OCI-LY3 (cell line): ENCODE results near the gene RSRP1.

Experiments
- H2AFZ ChIP-seq: fragments of 200-600, 300-600 bp; shearing (Covaris generic); 2 replicates; pipeline ENCODE4 v1.6.0; 2014; ENCODE audit warnings: antibody characterized with exemption, low read depth, low read length
- H3K27ac ChIP-seq: fragments of 200-600, 300-600 bp; sonication (generic); 2 replicates; pipeline ENCODE4 v1.5.1; 2014; ENCODE audit warnings: mild to moderate bottlenecking, low read length, moderate library complexity, mixed read lengths
- H3K27me3 ChIP-seq: fragments of 200-600, 300-600 bp; sonication (generic); 2 replicates; pipeline ENCODE4 v1.6.1; 2014; ENCODE audit warnings: low read depth, low read length, mixed read lengths
- H3K36me3 ChIP-seq: fragments of 200-600, 300-600 bp; sonication (generic); replicated peaks from 2 replicates; pipeline ENCODE3; 2014; ENCODE audit warnings: low read depth, low read length, mixed read lengths
- H3K4me1 ChIP-seq: fragments of 300-600, 200-600 bp; sonication (generic); 2 replicates; pipeline ENCODE4 v1.6.1; 2014; ENCODE audit warnings: low read length, mixed read lengths
- H3K4me2 ChIP-seq: fragments of 200-600, 300-600 bp; sonication (generic); 2 replicates; pipeline ENCODE4 v1.6.1; 2014; ENCODE audit warnings: low read length, mixed read lengths
- H3K4me3 ChIP-seq: fragments of 300-600, 200-600 bp; sonication (generic); 2 replicates; pipeline ENCODE4 v1.5.1; 2014; ENCODE audit warnings: antibody characterized with exemption, mild to moderate bottlenecking, low read length, moderate library complexity
- H3K79me2 ChIP-seq: fragments of 300-600, 200-600 bp; shearing (Covaris generic); 2 replicates; pipeline ENCODE4 v1.6.1; 2014; ENCODE audit warnings: mild to moderate bottlenecking, low read length, mixed read lengths
- H3K9ac ChIP-seq: fragments of 300-600, 200-600 bp; shearing (Covaris generic); 2 replicates; pipeline ENCODE4 v1.6.0; 2014; ENCODE audit warnings: mild to moderate bottlenecking, low read length, moderate library complexity
- H3K9me3 ChIP-seq: fragments of 200-600, 300-600 bp; shearing (Covaris generic); 2 replicates; pipeline ENCODE4 v1.6.1; 2014; ENCODE audit warnings: low read length, mixed read lengths; ENCODE audit not compliant: insufficient read depth
- H4K20me1 ChIP-seq: fragments of 200-600, 300-600 bp; sonication (generic); 2 replicates; pipeline ENCODE4 v1.6.1; 2016; ENCODE audit warnings: low read length, mixed read lengths; ENCODE audit not compliant: insufficient read depth
- CTCF ChIP-seq: fragments of 200-600, 300-600 bp; sonication (generic); IDR thresholded peaks from 2 replicates; pipeline ENCODE4 v1.5.1; 2014; ENCODE audit warnings: antibody characterized with exemption, low read length, low read depth
- EZH2phosphoT487 ChIP-seq: fragments of 200-600 bp; shearing (Covaris generic); IDR thresholded peaks from 2 replicates; pipeline ENCODE4 v1.6.1; 2018; ENCODE audit warnings: antibody characterized with exemption, mixed run types, low read depth

Gene RSRP1

GRCh38 chr1:25204797-25205480 lies 42.3 kb downstream of the RSRP1 start:
- no peak for TF ChIP-seq EZH2phosphoT487
- peak; percentile 59 for TF ChIP-seq CTCF
- Histone ChIP-seq H3K27me3 (no peaks in the 10 kb centered on the region), H3K4me3 (no peak overlapping the region), H3K27ac (no peak overlapping the region), H2AFZ (no peak overlapping the region), H3K36me3 (no peaks in the 10 kb centered on the region), H4K20me1 (no peaks in the 10 kb centered on the region), H3K9me3 (no peaks in the 10 kb centered on the region), H3K4me2 (no peak overlapping the region), H3K79me2 (no peaks in the 10 kb centered on the region), H3K4me1 (no peaks in the 10 kb centered on the region), H3K9ac (no peak overlapping the region)

- no peaks in the 10 kb centered on the region for H3K27me3 ChIP-seq
- H3K27ac ChIP-seq: no peak overlapping the region
- no peak overlapping the region for H2AFZ ChIP-seq
- no peaks in the 10 kb centered on the region for H3K36me3 ChIP-seq
- H3K79me2 ChIP-seq: no peaks in the 10 kb centered on the region
- H3K4me3 ChIP-seq: no peak overlapping the region
- TF ChIP-seq CTCF (no peak), EZH2phosphoT487 (no peak)
- H4K20me1 ChIP-seq: no peaks in the 10 kb centered on the region
- H3K9ac ChIP-seq: no peak overlapping the region
- H3K4me1 ChIP-seq: no peaks in the 10 kb centered on the region
- no peaks in the 10 kb centered on the region for H3K9me3 ChIP-seq
- H3K4me2 ChIP-seq: no peak overlapping the region
Measured at GRCh38 chr1:25201006-25201405, 46.2 kb downstream of the RSRP1 start.

GRCh38 chr1:25199819-25200620 lies 47.2 kb downstream of the RSRP1 start:
- H3K9me3 ChIP-seq: no peaks in the 10 kb centered on the region
- no peak overlapping the region for H3K4me3 ChIP-seq
- H3K79me2 ChIP-seq: no peaks in the 10 kb centered on the region
- H2AFZ ChIP-seq: no peak overlapping the region
- TF ChIP-seq EZH2phosphoT487 (no peak), CTCF (no peak)
- no peaks in the 10 kb centered on the region for H3K36me3 ChIP-seq
- H4K20me1 ChIP-seq: no peaks in the 10 kb centered on the region
- no peak overlapping the region for H3K9ac ChIP-seq
- H3K4me1 ChIP-seq: no peaks in the 10 kb centered on the region
- no peak overlapping the region for H3K27ac ChIP-seq
- no peaks in the 10 kb centered on the region for H3K27me3 ChIP-seq
- no peak overlapping the region for H3K4me2 ChIP-seq

DNA sequence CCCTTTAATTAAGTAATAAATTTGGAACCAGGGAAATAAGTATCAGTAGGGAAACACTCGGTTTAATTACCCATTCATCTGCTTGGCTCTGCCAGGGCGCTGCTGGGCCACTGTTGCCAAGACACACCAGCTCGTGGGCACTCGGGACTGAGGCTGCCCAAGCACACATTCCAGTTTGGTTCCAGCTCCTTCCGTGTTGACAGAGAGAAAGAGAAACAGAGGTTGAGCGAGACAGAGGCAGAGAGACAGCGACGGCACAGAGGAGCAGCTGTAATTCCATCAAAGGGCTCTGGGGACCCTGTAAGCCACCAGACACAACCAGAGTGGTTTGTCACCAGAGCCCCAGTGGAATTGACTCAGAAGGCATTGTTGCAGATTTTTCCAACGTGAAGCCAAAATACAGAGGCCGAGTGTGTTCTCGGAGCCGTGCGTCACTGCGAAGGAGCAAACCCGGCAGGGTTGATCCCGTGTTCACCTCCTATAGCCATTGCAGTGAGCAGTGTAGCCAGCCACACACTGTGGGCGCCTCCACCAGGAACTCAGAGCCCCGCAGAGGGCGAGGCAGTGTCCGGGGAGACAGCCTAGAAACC lies 48.5 kb downstream of the RSRP1 start:
- Histone ChIP-seq H4K20me1 (no peaks in the 10 kb centered on the region), H3K27ac (no peak overlapping the region), H3K9me3 (no peaks in the 10 kb centered on the region), H3K4me3 (no peak overlapping the region), H3K36me3 (no peaks in the 10 kb centered on the region), H3K79me2 (no peaks in the 10 kb centered on the region), H3K4me1 (no peaks in the 10 kb centered on the region), H3K27me3 (no peaks in the 10 kb centered on the region), H3K9ac (no peak overlapping the region), H2AFZ (0 out of 2 replicates have a peak overlapping the region, but pooled peaks have one; percentile 13), H3K4me2 (no peak overlapping the region; the same call in 1 of the 2 replicates)
- TF ChIP-seq CTCF (no peak), EZH2phosphoT487 (no peak)
